MM.1S (cell line): ENCODE measurements around the gene LRCH4.

Experiments
- EZH2 ChIP-seq: fragments of 300-600 bp; sonication (generic); optimal IDR thresholded peaks from 2 replicates; pipeline ENCODE3; 2017; ENCODE audit warnings: low read depth, mild to moderate bottlenecking, antibody characterized with exemption, low read length, mixed read lengths
- EZH2phosphoT487 ChIP-seq: fragments of 300-600 bp; sonication (generic); IDR thresholded peaks from 2 replicates; pipeline ENCODE4 v1.6.1; 2018; ENCODE audit warnings: antibody characterized with exemption, low read length
- TF ChIP-seq, protein P1 (sequence below): fragments of 300-600 bp; sonication (generic); IDR thresholded peaks from 2 replicates; pipeline ENCODE4 v1.5.1; 2016; ENCODE audit warnings: antibody characterized with exemption, low read length, mixed read lengths

DNA sequence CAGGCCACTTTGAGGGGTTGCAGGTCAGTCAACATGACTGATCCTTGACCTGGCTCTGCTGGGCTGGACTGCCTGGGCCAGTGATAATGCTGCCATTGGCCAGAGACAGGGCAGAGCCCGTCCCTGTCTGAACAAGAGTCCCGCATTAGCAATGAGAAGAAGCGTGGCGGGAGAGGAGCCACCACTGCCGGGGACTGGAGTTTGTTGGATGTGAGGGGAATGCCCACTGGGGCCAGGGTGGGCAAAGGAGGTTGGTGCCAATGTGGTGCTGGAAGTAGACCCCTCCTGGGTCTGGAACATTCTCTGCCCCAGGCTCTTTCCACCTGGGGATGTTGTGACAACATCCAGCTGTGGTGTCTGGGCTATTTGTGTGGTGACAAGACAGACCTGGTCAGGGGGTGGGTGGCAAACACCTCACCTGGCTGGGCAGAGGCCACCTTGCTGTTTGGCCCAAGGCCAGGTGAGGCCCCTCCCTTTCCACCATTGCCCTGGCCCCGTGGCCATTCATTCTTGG lies 19.9 kb downstream of the LRCH4 start:
- TF ChIP-seq, protein P1, sequence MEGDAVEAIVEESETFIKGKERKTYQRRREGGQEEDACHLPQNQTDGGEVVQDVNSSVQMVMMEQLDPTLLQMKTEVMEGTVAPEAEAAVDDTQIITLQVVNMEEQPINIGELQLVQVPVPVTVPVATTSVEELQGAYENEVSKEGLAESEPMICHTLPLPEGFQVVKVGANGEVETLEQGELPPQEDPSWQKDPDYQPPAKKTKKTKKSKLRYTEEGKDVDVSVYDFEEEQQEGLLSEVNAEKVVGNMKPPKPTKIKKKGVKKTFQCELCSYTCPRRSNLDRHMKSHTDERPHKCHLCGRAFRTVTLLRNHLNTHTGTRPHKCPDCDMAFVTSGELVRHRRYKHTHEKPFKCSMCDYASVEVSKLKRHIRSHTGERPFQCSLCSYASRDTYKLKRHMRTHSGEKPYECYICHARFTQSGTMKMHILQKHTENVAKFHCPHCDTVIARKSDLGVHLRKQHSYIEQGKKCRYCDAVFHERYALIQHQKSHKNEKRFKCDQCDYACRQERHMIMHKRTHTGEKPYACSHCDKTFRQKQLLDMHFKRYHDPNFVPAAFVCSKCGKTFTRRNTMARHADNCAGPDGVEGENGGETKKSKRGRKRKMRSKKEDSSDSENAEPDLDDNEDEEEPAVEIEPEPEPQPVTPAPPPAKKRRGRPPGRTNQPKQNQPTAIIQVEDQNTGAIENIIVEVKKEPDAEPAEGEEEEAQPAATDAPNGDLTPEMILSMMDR, result no peak
- TF ChIP-seq EZH2 (no peak), EZH2phosphoT487 (no peak)
